Measurements from ENCODE around the gene FEM1A. TPM values are rescaled to one million over a fixed set of nuclear protein-coding genes. Genes with fewer than 3 reads are reported as not detected.
"Not testable (repeated sequence)": the region's sequence is repeated elsewhere in the genome, so short reads cannot be mapped to it uniquely, and the experiment has no call there.

The FEM1A gene
- total RNA-seq, 1 experiment from 2014 or later = 20.0 TPM

GRCh38 chr19:4793278-4793677 is 1.7 kb downstream of the FEM1A start:
- H3K27me3 Mint-ChIP-seq (ENCODE audit: low read depth); H4K8ac ChIP-seq (replicated peaks; ENCODE audit: insufficient read length, low read depth, low read length); H3K27ac ChIP-seq (ENCODE audit: insufficient read length, low read depth, low read length); H3K23me2 ChIP-seq (ENCODE audit: insufficient read length, low read depth, low read length, poor library complexity, severe bottlenecking); H2BK5ac ChIP-seq (ENCODE audit: insufficient read length, low read length); H3K4me1 ChIP-seq (ENCODE audit: insufficient read depth, low read length); H2BK20ac ChIP-seq (ENCODE audit: low read depth, low read length, poor library complexity, severe bottlenecking); H3K27me3 ChIP-seq (ENCODE audit: insufficient read depth, low read length); H3T11ph ChIP-seq (ENCODE audit: low read length); H4K20me1 ChIP-seq (ENCODE audit: control insufficient read depth, insufficient read depth, insufficient read length); H3K4me2 ChIP-seq (ENCODE audit: insufficient read depth, insufficient read length, low read length); H3K79me1 ChIP-seq (ENCODE audit: insufficient read depth, low read depth, low read length, poor library complexity, severe bottlenecking); H2AFZ ChIP-seq (ENCODE audit: low read length); H3K9me3 Mint-ChIP-seq; H2BK120ac ChIP-seq (ENCODE audit: low read depth, low read length, poor library complexity, severe bottlenecking); H3K4ac ChIP-seq (ENCODE audit: low read depth, low read length); H3K79me2 ChIP-seq (ENCODE audit: insufficient read depth, low read length); H3K9ac ChIP-seq (ENCODE audit: extremely low read depth, insufficient read length, low read length); H2BK12ac ChIP-seq (ENCODE audit: insufficient read length, low read depth, low read length); H3K14ac ChIP-seq (ENCODE audit: insufficient read depth, low read length); H3K18ac ChIP-seq (ENCODE audit: insufficient read length, low read depth, low read length); H3K9me3 ChIP-seq (ENCODE audit: control insufficient read depth, low read depth, low read length); H2AK5ac ChIP-seq (ENCODE audit: insufficient read length, low read length); H2BK15ac ChIP-seq (ENCODE audit: low read depth, low read length); H3K23ac ChIP-seq (ENCODE audit: insufficient read length, low read depth, low read length); H4K5ac ChIP-seq (ENCODE audit: insufficient read length, low read depth, low read length); H4K91ac ChIP-seq (ENCODE audit: insufficient read length, low read depth, low read length); DNase-seq; H3K56ac ChIP-seq (ENCODE audit: insufficient read length, low read depth, low read length): not testable (repeated sequence)
- peaks cover 2 to 12% of the 10 kb centered on the region in 2 experiments; a peak in 3 of 4 replicates for H3K4me1 Mint-ChIP-seq
- peak overlapping the region; percentile 73 to 86 for H3K4me3 Mint-ChIP-seq
- H3K27ac Mint-ChIP-seq = peak overlapping the region in 1 of 3 experiments; percentile 59; a peak in 1 of 7 replicates
- no CpG with 5 or more reads among the region's 19 CpGs for WGBS (ENCODE audit: extremely low coverage, insufficient read length, low lambda C conversion rate)
- H3K36me3 Mint-ChIP-seq (ENCODE audit: insufficient read depth in 1 of 3, low read depth in 3 of 3) = peaks cover 9 to 47% (median 42%) of the 10 kb centered on the region in 3 experiments; a peak in 6 of 7 replicates
